Endodermal cell (in vitro differentiated cells): ENCODE measurements around the gene TDP1. TPM values are rescaled to one million over a fixed set of nuclear protein-coding genes. Genes with fewer than 3 reads are reported as not detected.

ENCODE experiments used
- DNase-seq: peaks from one replicate; pipeline ENCODE4 v3.0.0-alpha.2; 2017
- H3K27ac ChIP-seq: 2 replicates; pipeline ENCODE4 v1.5.1; 2013; ENCODE audit warnings: mild to moderate bottlenecking, low read depth, low read length, moderate library complexity
- H3K27me3 ChIP-seq: 2 replicates; pipeline ENCODE4 v1.6.1; 2013; ENCODE audit warnings: mild to moderate bottlenecking, low read length, moderate library complexity; ENCODE audit not compliant: insufficient read depth, control insufficient read depth, poor library complexity, severe bottlenecking
- H3K36me3 ChIP-seq: 2 replicates; pipeline ENCODE4 v1.7.0; 2013; ENCODE audit warnings: mild to moderate bottlenecking, low read length, moderate library complexity; ENCODE audit not compliant: control insufficient read depth, insufficient read depth
- H3K4me1 ChIP-seq: one replicate; pipeline ENCODE4 v1.7.0; 2013; ENCODE audit warnings: low read length; ENCODE audit not compliant: control insufficient read depth, insufficient read depth
- H3K4me3 ChIP-seq: 2 replicates; pipeline ENCODE4 v1.5.1; 2013; ENCODE audit warnings: mild to moderate bottlenecking, low read length, moderate library complexity
- H3K9ac ChIP-seq: 2 replicates; pipeline ENCODE4 v1.6.1; 2013; ENCODE audit warnings: mild to moderate bottlenecking, low read length, moderate library complexity; ENCODE audit not compliant: poor library complexity, severe bottlenecking; ENCODE audit errors: extremely low read depth
- H3K9me3 ChIP-seq: 2 replicates; pipeline ENCODE4 v1.6.1; 2013; ENCODE audit warnings: mild to moderate bottlenecking, low read length, moderate library complexity; ENCODE audit not compliant: control insufficient read depth
- H3K27ac Mint-ChIP-seq: 2 replicates; pipeline ENCODE4 v1.8.0; 2020; ENCODE audit warnings: mixed read lengths
- H3K27me3 Mint-ChIP-seq: 2 replicates; pipeline ENCODE4 v1.8.0; 2021; ENCODE audit warnings: mild to moderate bottlenecking, mixed read lengths; ENCODE audit not compliant: insufficient read depth
- H3K36me3 Mint-ChIP-seq: 2 replicates; pipeline ENCODE4 v1.8.0; 2020; ENCODE audit warnings: low read depth, mixed read lengths
- H3K4me1 Mint-ChIP-seq: 2 replicates; pipeline ENCODE4 v1.8.0; 2020; ENCODE audit warnings: mixed read lengths
- H3K4me3 Mint-ChIP-seq: 2 replicates; pipeline ENCODE4 v1.8.0; 2020; ENCODE audit warnings: mild to moderate bottlenecking, moderate library complexity, mixed read lengths
- H3K9me3 Mint-ChIP-seq: 2 replicates; pipeline ENCODE4 v1.8.0; 2020; ENCODE audit warnings: mild to moderate bottlenecking, mixed read lengths
- CTCF ChIP-seq: fragments of 200-600 bp; sonication (generic); conservative IDR thresholded peaks from 2 replicates; pipeline ENCODE4 v1.5.0; 2021; ENCODE audit warnings: antibody characterized with exemption, mild to moderate bottlenecking
- WGBS, 2 experiments: methylation state at CpG; one replicate each; pipeline versions ENCODE4 v1.1.5 to v1.1.7; 2013; ENCODE audit warnings: missing lambda C conversion rate in 2 of 2, mixed read lengths in 1 of 2; ENCODE audit not compliant: insufficient coverage in 1 of 2, insufficient read length in 1 of 2; 5-methylcytosine and 5-hydroxymethylcytosine counted together
- total RNA-seq, 2 donors: library from RNA; stranded (reverse); fragmentation: NEBNext Ultra II Directional in 1 of 2; extraction: Animal tissue kit (Norgen Biotek cat#: 25700) in 1 of 2; gene quantifications; 2 replicates in 1 of 2; 3 replicates in 1 of 2; pipeline ENCODE4 v1.2.1, GENCODE V29; 2021

The TDP1 gene
- total RNA-seq, 2 donors from 2014 or later, result 51.4 to 69.2 TPM

- H3K4me1 ChIP-seq, result no peaks in the 10 kb centered on the region
Observed at GRCh38 chr14:90003526-90004307, 48.0 kb downstream of the TDP1 start.

GRCh38 chr14:90005441-90005840, 49.7 kb downstream of the TDP1 start:
- Histone ChIP-seq H3K27me3 (no peaks in the 10 kb centered on the region), H3K27ac (no peak overlapping the region), H3K4me1 (no peaks in the 10 kb centered on the region), H3K36me3 (peaks cover 80% of the 10 kb centered on the region), H3K4me3 (no peak overlapping the region), H3K9me3 (peaks cover 2% of the 10 kb centered on the region), H3K9ac (no peak overlapping the region)
- no peak for DNase-seq
- H3K27ac Mint-ChIP-seq, result no peak overlapping the region
- H3K4me1 Mint-ChIP-seq, result no peaks in the 10 kb centered on the region
- H3K27me3 Mint-ChIP-seq, result no peaks in the 10 kb centered on the region
- H3K9me3 Mint-ChIP-seq, result no peaks in the 10 kb centered on the region
- no peak overlapping the region for H3K4me3 Mint-ChIP-seq
- H3K36me3 Mint-ChIP-seq, result peaks cover 55% of the 10 kb centered on the region
- TF ChIP-seq CTCF, result no peak

More at GRCh38 chr14:90003526-90004307, 48.0 kb downstream of the TDP1 start:
- peaks cover 81% of the 10 kb centered on the region for H3K36me3 ChIP-seq
- H3K27me3 Mint-ChIP-seq, result no peaks in the 10 kb centered on the region
- no peak for DNase-seq
- no peaks in the 10 kb centered on the region for H3K9me3 Mint-ChIP-seq
- H3K27ac Mint-ChIP-seq, result no peak overlapping the region
- H3K27me3 ChIP-seq, result no peaks in the 10 kb centered on the region
- H3K9me3 ChIP-seq, result no peaks in the 10 kb centered on the region
- TF ChIP-seq CTCF, result no peak
- WGBS, 2 experiments, result 89 to 94% methylated on average over 4 to 6 of the region's 6 CpGs
- H3K4me3 ChIP-seq, result no peak overlapping the region
- no peak overlapping the region for H3K27ac ChIP-seq
- no peak overlapping the region for H3K9ac ChIP-seq
- no peaks in the 10 kb centered on the region for H3K4me1 Mint-ChIP-seq
- peaks cover 47% of the 10 kb centered on the region for H3K36me3 Mint-ChIP-seq
- H3K4me3 Mint-ChIP-seq, result no peak overlapping the region

- peaks cover 58% of the 10 kb centered on the region for H3K36me3 Mint-ChIP-seq
- Histone ChIP-seq H3K9me3 (peaks cover 8% of the 10 kb centered on the region), H3K27me3 (no peaks in the 10 kb centered on the region), H3K27ac (no peak overlapping the region), H3K4me1 (no peaks in the 10 kb centered on the region), H3K36me3 (peaks cover 80% of the 10 kb centered on the region), H3K9ac (no peak overlapping the region), H3K4me3 (no peak overlapping the region)
- 96 to 100% methylated on average over 3 of the region's 3 CpGs for WGBS, 2 experiments
- no peak for DNase-seq
- H3K9me3 Mint-ChIP-seq, result peaks cover 5% of the 10 kb centered on the region
- TF ChIP-seq CTCF, result no peak
- no peak overlapping the region for H3K4me3 Mint-ChIP-seq
- no peaks in the 10 kb centered on the region for H3K4me1 Mint-ChIP-seq
- no peak overlapping the region for H3K27ac Mint-ChIP-seq
- no peaks in the 10 kb centered on the region for H3K27me3 Mint-ChIP-seq
Observed at GRCh38 chr14:90005939-90006530, 50.3 kb downstream of the TDP1 start.
